Measurements from ENCODE around the gene CENPS.

CENPS gene

GRCh38 chr1:10430216-10431069, at the start of gene CENPS:
TSS of gene CENPS (plus strand) at chr1:10430433. CDS start at chr1:10430518, 85 bp downstream.
- peak within 1 kb of the TSS; percentile 70 for H3K4me3 ChIP-seq (replicated peaks; ENCODE audit: low read depth, low read length)
- DNase-seq (ENCODE audit: extremely low read depth, insufficient read length): peak; percentile 96
- H3K27me3 ChIP-seq (replicated peaks; ENCODE audit: control insufficient read depth, insufficient read depth, low read length): no peaks in the 10 kb centered on the region
- TF ChIP-seq CTCF (IDR thresholded peaks at IDR 0.05; ENCODE audit: insufficient read depth, low read length, poor library complexity, severe bottlenecking): peak; percentile 74
- H3K36me3 ChIP-seq (ENCODE audit: control insufficient read depth, insufficient read depth, low read length): no peaks in the 10 kb centered on the region

- Histone ChIP-seq H3K36me3 (ENCODE audit: control insufficient read depth, insufficient read depth, low read length) (no peaks in the 10 kb centered on the region), H3K4me3 (replicated peaks; ENCODE audit: low read depth, low read length) (no peak overlapping the region), H3K27me3 (replicated peaks; ENCODE audit: control insufficient read depth, insufficient read depth, low read length) (no peaks in the 10 kb centered on the region)
- no peak for DNase-seq (ENCODE audit: extremely low read depth, insufficient read length)
- TF ChIP-seq CTCF (IDR thresholded peaks at IDR 0.05; ENCODE audit: insufficient read depth, low read length, poor library complexity, severe bottlenecking): no peak
Observed at GRCh38 chr1:10380594-10381275, 49.5 kb upstream of the CENPS start.

GRCh38 chr1:10383630-10384029, 46.6 kb upstream of the CENPS start:
- no peak overlapping the region for H3K4me3 ChIP-seq (replicated peaks; ENCODE audit: low read depth, low read length)
- no peaks in the 10 kb centered on the region for H3K27me3 ChIP-seq (replicated peaks; ENCODE audit: control insufficient read depth, insufficient read depth, low read length)
- TF ChIP-seq CTCF (IDR thresholded peaks at IDR 0.05; ENCODE audit: insufficient read depth, low read length, poor library complexity, severe bottlenecking): no peak
- no peak for DNase-seq (ENCODE audit: extremely low read depth, insufficient read length)
- no peaks in the 10 kb centered on the region for H3K36me3 ChIP-seq (ENCODE audit: control insufficient read depth, insufficient read depth, low read length)

GRCh38 chr1:10384219-10384618, 46.0 kb upstream of the CENPS start:
- no peak for TF ChIP-seq CTCF (IDR thresholded peaks at IDR 0.05; ENCODE audit: insufficient read depth, low read length, poor library complexity, severe bottlenecking)
- Histone ChIP-seq H3K4me3 (replicated peaks; ENCODE audit: low read depth, low read length) (no peak overlapping the region), H3K27me3 (replicated peaks; ENCODE audit: control insufficient read depth, insufficient read depth, low read length) (no peaks in the 10 kb centered on the region), H3K36me3 (ENCODE audit: control insufficient read depth, insufficient read depth, low read length) (no peaks in the 10 kb centered on the region)
- no peak for DNase-seq (ENCODE audit: extremely low read depth, insufficient read length)

- no peaks in the 10 kb centered on the region for H3K27me3 ChIP-seq (replicated peaks; ENCODE audit: control insufficient read depth, insufficient read depth, low read length)
- no peaks in the 10 kb centered on the region for H3K36me3 ChIP-seq (ENCODE audit: control insufficient read depth, insufficient read depth, low read length)
- DNase-seq (ENCODE audit: extremely low read depth, insufficient read length): no peak
- no peak for TF ChIP-seq CTCF (IDR thresholded peaks at IDR 0.05; ENCODE audit: insufficient read depth, low read length, poor library complexity, severe bottlenecking)
- no peak overlapping the region for H3K4me3 ChIP-seq (replicated peaks; ENCODE audit: low read depth, low read length)
Observed at GRCh38 chr1:10386761-10387676, 43.2 kb upstream of the CENPS start.

All from GM06990 (cell line).